ENCODE data around the gene SLC31A1. TPM values are rescaled to one million over a fixed set of nuclear protein-coding genes. Genes with fewer than 3 reads are reported as not detected.
A peak's percentile ranks its signal among the peaks of the same experiment; 100 is the strongest.

Gene SLC31A1
- total and polyA plus RNA-seq, 2 experiments from 2014 or later, result 19.7 to 32.6 TPM

DNA sequence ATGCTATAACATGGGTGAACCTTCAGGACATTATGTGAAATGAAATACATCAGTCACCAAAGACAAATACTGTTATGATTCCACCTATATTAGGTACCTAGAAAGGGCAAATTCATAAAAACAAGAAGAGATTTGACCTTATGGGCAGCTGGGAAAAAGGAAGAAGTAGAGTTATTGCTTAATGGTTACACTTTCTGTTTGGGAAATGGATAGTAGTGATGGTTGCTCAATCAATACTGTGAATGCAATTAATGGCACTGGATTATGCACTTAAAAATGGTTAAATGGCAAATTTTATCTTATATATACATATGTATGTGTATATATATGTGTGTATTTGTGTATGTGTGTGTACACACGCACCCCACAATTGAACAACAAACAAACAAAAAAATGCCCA, 15.5 kb upstream of the SLC31A1 start:
- TF ChIP-seq, protein P1, sequence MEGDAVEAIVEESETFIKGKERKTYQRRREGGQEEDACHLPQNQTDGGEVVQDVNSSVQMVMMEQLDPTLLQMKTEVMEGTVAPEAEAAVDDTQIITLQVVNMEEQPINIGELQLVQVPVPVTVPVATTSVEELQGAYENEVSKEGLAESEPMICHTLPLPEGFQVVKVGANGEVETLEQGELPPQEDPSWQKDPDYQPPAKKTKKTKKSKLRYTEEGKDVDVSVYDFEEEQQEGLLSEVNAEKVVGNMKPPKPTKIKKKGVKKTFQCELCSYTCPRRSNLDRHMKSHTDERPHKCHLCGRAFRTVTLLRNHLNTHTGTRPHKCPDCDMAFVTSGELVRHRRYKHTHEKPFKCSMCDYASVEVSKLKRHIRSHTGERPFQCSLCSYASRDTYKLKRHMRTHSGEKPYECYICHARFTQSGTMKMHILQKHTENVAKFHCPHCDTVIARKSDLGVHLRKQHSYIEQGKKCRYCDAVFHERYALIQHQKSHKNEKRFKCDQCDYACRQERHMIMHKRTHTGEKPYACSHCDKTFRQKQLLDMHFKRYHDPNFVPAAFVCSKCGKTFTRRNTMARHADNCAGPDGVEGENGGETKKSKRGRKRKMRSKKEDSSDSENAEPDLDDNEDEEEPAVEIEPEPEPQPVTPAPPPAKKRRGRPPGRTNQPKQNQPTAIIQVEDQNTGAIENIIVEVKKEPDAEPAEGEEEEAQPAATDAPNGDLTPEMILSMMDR (IDR thresholded peaks at IDR 0.05; ENCODE audit: low read depth, low read length), result no peak

DNA sequence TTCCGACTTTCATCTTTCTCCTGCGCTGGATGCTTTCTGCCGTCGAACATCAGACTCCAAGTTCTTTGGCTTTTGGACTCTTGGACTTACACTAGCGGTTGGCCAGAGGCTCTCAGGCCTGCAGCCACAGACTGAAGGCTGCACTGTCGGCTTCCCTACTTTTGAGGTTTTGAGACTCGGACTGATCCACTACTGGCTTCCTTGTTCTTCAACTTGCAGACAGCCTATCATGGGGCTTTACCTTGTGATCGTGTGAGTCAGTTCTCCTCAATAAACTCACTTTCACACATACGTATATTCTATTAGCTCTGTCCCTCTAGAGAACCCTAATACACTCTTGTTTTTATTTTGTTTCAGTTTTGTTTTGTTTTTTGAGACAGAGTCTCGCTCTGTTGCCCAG, 10.5 kb upstream of the SLC31A1 start:
- no peaks in the 10 kb centered on the region for H3K27me3 ChIP-seq
- H3K9me3 ChIP-seq (ENCODE audit: low read depth), result no peaks in the 10 kb centered on the region
- peaks cover 18% of the 10 kb centered on the region for H3K36me3 ChIP-seq
- DNase-seq (ENCODE audit: low read depth in 1 of 2, low spot score in 1 of 2), result no peak
- no peak overlapping the region for H3K27ac ChIP-seq
- no peak overlapping the region for H3K4me3 ChIP-seq
- TF ChIP-seq, protein P1 (IDR thresholded peaks at IDR 0.05; ENCODE audit: low read depth, low read length), result no peak
- H3K4me1 ChIP-seq (ENCODE audit: low read depth), result no peaks in the 10 kb centered on the region

More for the DNA sequence above, 15.5 kb upstream of the SLC31A1 start:
- Histone ChIP-seq H3K9me3 (ENCODE audit: low read depth) (no peaks in the 10 kb centered on the region), H3K36me3 (peaks cover 49% of the 10 kb centered on the region), H3K4me1 (ENCODE audit: low read depth) (no peaks in the 10 kb centered on the region), H3K4me3 (no peak overlapping the region), H3K27me3 (no peaks in the 10 kb centered on the region), H3K27ac (no peak overlapping the region)
- DNase-seq (ENCODE audit: low read depth in 1 of 2, low spot score in 1 of 2), result no peak

GRCh38 chr9:113215132-113215531, 6.2 kb upstream of the SLC31A1 start:
- peaks cover 4% of the 10 kb centered on the region for H3K36me3 ChIP-seq
- no peaks in the 10 kb centered on the region for H3K27me3 ChIP-seq
- no peaks in the 10 kb centered on the region for H3K9me3 ChIP-seq (ENCODE audit: low read depth)
- peak in 1 of 2 donors; percentile 52 for DNase-seq (ENCODE audit: low read depth in 1 of 2, low spot score in 1 of 2)
- H3K4me1 ChIP-seq (ENCODE audit: low read depth), result peaks cover 6% of the 10 kb centered on the region
- H3K27ac ChIP-seq, result peak overlapping the region; percentile 43
- TF ChIP-seq, protein P1 (IDR thresholded peaks at IDR 0.05; ENCODE audit: low read depth, low read length), result no peak
- no peak overlapping the region for H3K4me3 ChIP-seq

GRCh38 chr9:113216406-113216805, 4.9 kb upstream of the SLC31A1 start:
- TF ChIP-seq, protein P1 (IDR thresholded peaks at IDR 0.05; ENCODE audit: low read depth, low read length), result no peak
- Histone ChIP-seq H3K36me3 (no peaks in the 10 kb centered on the region), H3K27me3 (no peaks in the 10 kb centered on the region), H3K4me1 (ENCODE audit: low read depth) (peaks cover 8% of the 10 kb centered on the region), H3K27ac (no peak overlapping the region), H3K9me3 (ENCODE audit: low read depth) (no peaks in the 10 kb centered on the region), H3K4me3 (no peak overlapping the region)
- no peak for DNase-seq (ENCODE audit: low read depth in 1 of 2, low spot score in 1 of 2)

GRCh38 chr9:113219186-113219936, 2.0 kb upstream of the SLC31A1 start:
- H3K4me3 ChIP-seq, result no peak overlapping the region

More at GRCh38 chr9:113219186-113219936, 2.0 kb upstream of the SLC31A1 start:
- H3K9me3 ChIP-seq (ENCODE audit: low read depth), result no peaks in the 10 kb centered on the region
- H3K27me3 ChIP-seq, result no peaks in the 10 kb centered on the region
- no peaks in the 10 kb centered on the region for H3K36me3 ChIP-seq
- DNase-seq (ENCODE audit: low read depth in 1 of 2, low spot score in 1 of 2), result no peak
- H3K4me1 ChIP-seq (ENCODE audit: low read depth), result peaks cover 26% of the 10 kb centered on the region
- no peak overlapping the region for H3K27ac ChIP-seq
- TF ChIP-seq, protein P1 (IDR thresholded peaks at IDR 0.05; ENCODE audit: low read depth, low read length), result no peak

Measured in cardiac muscle cell (in vitro differentiated cells and primary cell).